ENCODE data around the gene PRKN. TPM values are rescaled to one million over a fixed set of nuclear protein-coding genes. Genes with fewer than 3 reads are reported as not detected.

PRKN gene
- total RNA-seq, 1 donor from 2014 or later, result 1.2 TPM

GRCh38 chr6:162058281-162058875 is 669.2 kb downstream of the PRKN start:
- DNase-seq (ENCODE audit: low read depth), result peak; percentile 93
- no peaks in the 10 kb centered on the region for H3K27me3 ChIP-seq (ENCODE audit: control insufficient read depth, insufficient read depth, low read length)
- H3K4me3 ChIP-seq (ENCODE audit: low read depth, low read length), result no peak overlapping the region
- TF ChIP-seq, protein P1, sequence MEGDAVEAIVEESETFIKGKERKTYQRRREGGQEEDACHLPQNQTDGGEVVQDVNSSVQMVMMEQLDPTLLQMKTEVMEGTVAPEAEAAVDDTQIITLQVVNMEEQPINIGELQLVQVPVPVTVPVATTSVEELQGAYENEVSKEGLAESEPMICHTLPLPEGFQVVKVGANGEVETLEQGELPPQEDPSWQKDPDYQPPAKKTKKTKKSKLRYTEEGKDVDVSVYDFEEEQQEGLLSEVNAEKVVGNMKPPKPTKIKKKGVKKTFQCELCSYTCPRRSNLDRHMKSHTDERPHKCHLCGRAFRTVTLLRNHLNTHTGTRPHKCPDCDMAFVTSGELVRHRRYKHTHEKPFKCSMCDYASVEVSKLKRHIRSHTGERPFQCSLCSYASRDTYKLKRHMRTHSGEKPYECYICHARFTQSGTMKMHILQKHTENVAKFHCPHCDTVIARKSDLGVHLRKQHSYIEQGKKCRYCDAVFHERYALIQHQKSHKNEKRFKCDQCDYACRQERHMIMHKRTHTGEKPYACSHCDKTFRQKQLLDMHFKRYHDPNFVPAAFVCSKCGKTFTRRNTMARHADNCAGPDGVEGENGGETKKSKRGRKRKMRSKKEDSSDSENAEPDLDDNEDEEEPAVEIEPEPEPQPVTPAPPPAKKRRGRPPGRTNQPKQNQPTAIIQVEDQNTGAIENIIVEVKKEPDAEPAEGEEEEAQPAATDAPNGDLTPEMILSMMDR (IDR thresholded peaks at IDR 0.05; ENCODE audit: insufficient read depth, low read length, poor library complexity, severe bottlenecking), result no peak
- no peaks in the 10 kb centered on the region for H3K36me3 ChIP-seq (ENCODE audit: control insufficient read depth, insufficient read depth, low read length)

GRCh38 chr6:162056745-162057144 is 670.8 kb downstream of the PRKN start:
- Histone ChIP-seq H3K4me3 (ENCODE audit: low read depth, low read length) (no peak overlapping the region), H3K27me3 (ENCODE audit: control insufficient read depth, insufficient read depth, low read length) (no peaks in the 10 kb centered on the region), H3K36me3 (ENCODE audit: control insufficient read depth, insufficient read depth, low read length) (no peaks in the 10 kb centered on the region)
- TF ChIP-seq, protein P1 (IDR thresholded peaks at IDR 0.05; ENCODE audit: insufficient read depth, low read length, poor library complexity, severe bottlenecking), result no peak
- DNase-seq (ENCODE audit: low read depth), result peak; percentile 95

DNA sequence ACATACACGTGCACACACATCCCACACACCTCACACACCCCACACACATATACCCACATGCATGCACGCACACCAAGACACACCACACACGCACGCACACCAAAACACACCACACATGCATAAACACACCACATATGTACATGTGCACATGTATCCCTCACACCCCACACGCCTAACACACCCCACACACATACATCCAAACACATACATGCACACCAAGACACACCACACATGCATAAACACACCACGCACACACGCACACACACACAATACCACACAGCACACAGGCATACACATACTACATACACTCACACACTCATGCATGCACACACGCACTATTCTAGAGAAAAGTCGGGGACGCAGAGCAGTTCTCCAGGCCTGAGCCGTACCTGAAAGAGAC is 671.5 kb downstream of the PRKN start:
- no peak overlapping the region for H3K4me3 ChIP-seq (ENCODE audit: low read depth, low read length)
- DNase-seq (ENCODE audit: low read depth), result no peak
- no peaks in the 10 kb centered on the region for H3K36me3 ChIP-seq (ENCODE audit: control insufficient read depth, insufficient read depth, low read length)
- TF ChIP-seq, protein P1 (IDR thresholded peaks at IDR 0.05; ENCODE audit: insufficient read depth, low read length, poor library complexity, severe bottlenecking), result no peak
- no peaks in the 10 kb centered on the region for H3K27me3 ChIP-seq (ENCODE audit: control insufficient read depth, insufficient read depth, low read length)

GRCh38 chr6:162055365-162055764 is 672.2 kb downstream of the PRKN start:
- DNase-seq (ENCODE audit: low read depth), result no peak
- Histone ChIP-seq H3K27me3 (ENCODE audit: control insufficient read depth, insufficient read depth, low read length) (no peaks in the 10 kb centered on the region), H3K4me3 (ENCODE audit: low read depth, low read length) (no peak overlapping the region), H3K36me3 (ENCODE audit: control insufficient read depth, insufficient read depth, low read length) (no peaks in the 10 kb centered on the region)
- TF ChIP-seq, protein P1 (IDR thresholded peaks at IDR 0.05; ENCODE audit: insufficient read depth, low read length, poor library complexity, severe bottlenecking), result no peak

GRCh38 chr6:162053084-162053483 is 674.5 kb downstream of the PRKN start:
- TF ChIP-seq, protein P1 (IDR thresholded peaks at IDR 0.05; ENCODE audit: insufficient read depth, low read length, poor library complexity, severe bottlenecking), result no peak

GRCh38 chr6:162050579-162050978 is 677.0 kb downstream of the PRKN start:
- Histone ChIP-seq H3K27me3 (ENCODE audit: control insufficient read depth, insufficient read depth, low read length) (no peaks in the 10 kb centered on the region), H3K36me3 (ENCODE audit: control insufficient read depth, insufficient read depth, low read length) (no peaks in the 10 kb centered on the region), H3K4me3 (ENCODE audit: low read depth, low read length) (no peak overlapping the region)
- TF ChIP-seq, protein P1 (IDR thresholded peaks at IDR 0.05; ENCODE audit: insufficient read depth, low read length, poor library complexity, severe bottlenecking), result no peak
- no peak for DNase-seq (ENCODE audit: low read depth)

More at GRCh38 chr6:162053084-162053483, 674.5 kb downstream of the PRKN start:
- no peaks in the 10 kb centered on the region for H3K36me3 ChIP-seq (ENCODE audit: control insufficient read depth, insufficient read depth, low read length)
- H3K4me3 ChIP-seq (ENCODE audit: low read depth, low read length), result no peak overlapping the region
- no peak for DNase-seq (ENCODE audit: low read depth)
- H3K27me3 ChIP-seq (ENCODE audit: control insufficient read depth, insufficient read depth, low read length), result no peaks in the 10 kb centered on the region

Data from kidney epithelial cell (primary cell).